A549 (cell line): Measurements from ENCODE around the gene CBX4. TPM values are rescaled to one million over a fixed set of nuclear protein-coding genes. Genes with fewer than 3 reads are reported as not detected.

Experiments used
- ATAC-seq, 2 experiments: fragments of 200-7000 bp in 1 of 2; fragments of >200 bp in 1 of 2; cut with Nextera tagmentation in 1 of 2; cut with Tn5 transposase in 1 of 2; 3 replicates each; pipeline versions ENCODE4 v1.8.0 to v1.9.1; 2018 to 2020; ENCODE audit warnings: mild to moderate bottlenecking in 1 of 2, moderate library complexity in 1 of 2
- CTCF ChIA-PET: fragments of 300-600 bp; sonication (Branson Sonifier 250); formaldehyde crosslinking; extraction: SDS; loops from one replicate; lab custom pipeline; 2021; ENCODE audit warnings: antibody characterized with exemption, inconsistent platforms; lab: Yijun Ruan, JAX
- POLR2A ChIA-PET: fragments of 350-600 bp; formaldehyde crosslinking; extraction: SDS; loops from one replicate; lab custom pipeline; 2021; ENCODE audit warnings: antibody characterized with exemption, inconsistent platforms; lab: Yijun Ruan, JAX
- DNase-seq, 2 experiments: peaks; one replicate each; pipeline versions ENCODE4 v3.0.0 to v3.0.0-alpha.2; 2011 to 2016; ENCODE audit warnings: low read depth in 1 of 2, low spot score in 1 of 2
- FAIRE-seq: peaks from 2 replicates; lab custom pipeline; 2011; peaks lifted over from hg19 to GRCh38; lab: Jason Lieb, UNC
- H3K27ac ChIP-seq, 2 experiments: fragments of >200 bp; sonication (Bioruptor Twin); formaldehyde crosslinking; 3 replicates each; pipeline ENCODE4 v1.5.1; 2016 to 2017
- H3K4me1 ChIP-seq: fragments of >200 bp; sonication (Bioruptor Twin); formaldehyde crosslinking; 3 replicates; pipeline ENCODE4 v1.6.1; 2016
- H3K4me2 ChIP-seq: fragments of >200 bp; sonication (Bioruptor Twin); formaldehyde crosslinking; 3 replicates; pipeline ENCODE4 v1.6.1; 2016
- H3K4me3 ChIP-seq: fragments of >200 bp; sonication (Bioruptor Twin); formaldehyde crosslinking; 3 replicates; pipeline ENCODE4 v1.5.1; 2016
- H3K9me3 ChIP-seq: fragments of >200 bp; sonication (Bioruptor Twin); formaldehyde crosslinking; 3 replicates; pipeline ENCODE4 v1.6.1; 2016
- ATOH8 ChIP-seq: fragments of 250-450 bp; sonication (Bioruptor Pico); IDR thresholded peaks from 2 replicates; pipeline ENCODE4 v1.5.0; 2020; ENCODE audit warnings: low read depth, mild to moderate bottlenecking, moderate library complexity
- BCL3 ChIP-seq: fragments of >200 bp; sonication (Bioruptor Twin); formaldehyde crosslinking; IDR thresholded peaks from 3 replicates; pipeline ENCODE4 v1.6.1; 2016
- BHLHE40 ChIP-seq: IDR thresholded peaks from 2 replicates; pipeline ENCODE4 v1.6.1; 2012; ENCODE audit warnings: low read depth, low read length, inconsistent platforms
- CEBPB ChIP-seq, 2 experiments: fragments of >200 bp in 1 of 2; sonication (Bioruptor Twin) in 1 of 2; formaldehyde crosslinking in 1 of 2; IDR thresholded peaks; 2 replicates each; pipeline ENCODE4 v1.6.1; 2012 to 2016
- CHD2 ChIP-seq: fragments of 150-350 bp; IDR thresholded peaks from 2 replicates; pipeline ENCODE4 v1.6.1; 2014; ENCODE audit warnings: low read length; ENCODE audit not compliant: partially characterized antibody
- EHMT2 ChIP-seq: fragments of 200-600 bp; sonication (generic); IDR thresholded peaks from 2 replicates; pipeline ENCODE4 v1.6.1; 2016; ENCODE audit warnings: antibody characterized with exemption, low read depth, mild to moderate bottlenecking, moderate library complexity
- HDAC2 ChIP-seq: fragments of 200-600 bp; sonication (generic); IDR thresholded peaks from 2 replicates; pipeline ENCODE4 v1.6.1; 2016
- HEYL ChIP-seq: fragments of 250-450 bp; sonication (Bioruptor Pico); IDR thresholded peaks from 2 replicates; pipeline ENCODE4 v1.8.0; 2021; ENCODE audit warnings: mild to moderate bottlenecking, moderate library complexity
- HOXA7 ChIP-seq: fragments of 250-450 bp; sonication (Bioruptor Pico); IDR thresholded peaks from 2 replicates; pipeline ENCODE4 v1.5.0; 2020; ENCODE audit warnings: mild to moderate bottlenecking, moderate library complexity
- HOXB13 ChIP-seq: fragments of 250-450 bp; sonication (Bioruptor Pico); IDR thresholded peaks from 2 replicates; pipeline ENCODE4 v1.5.0; 2020; ENCODE audit warnings: low read depth, mild to moderate bottlenecking, moderate library complexity
- JUNB ChIP-seq: fragments of >200 bp; sonication (Bioruptor Twin); formaldehyde crosslinking; IDR thresholded peaks from 2 replicates; pipeline ENCODE4 v1.6.1; 2016
- MAZ ChIP-seq: fragments of 150-350 bp; IDR thresholded peaks from 2 replicates; pipeline ENCODE4 v1.6.1; 2014; ENCODE audit warnings: antibody characterized with exemption, low read depth, low read length, borderline replicate concordance
- MYC ChIP-seq: IDR thresholded peaks from 2 replicates; pipeline ENCODE4 v1.6.1; 2012; ENCODE audit warnings: mild to moderate bottlenecking, inconsistent platforms, low read length, improper control_type of control experiment, borderline replicate concordance
- PHF8 ChIP-seq: fragments of 200-600 bp; sonication (generic); IDR thresholded peaks from 2 replicates; pipeline ENCODE4 v1.6.1; 2016; ENCODE audit warnings: low read depth, mild to moderate bottlenecking, antibody characterized with exemption, moderate library complexity, borderline replicate concordance
- POLR2A ChIP-seq: IDR thresholded peaks from 2 replicates; pipeline ENCODE4 v1.6.1; 2012; ENCODE audit warnings: mild to moderate bottlenecking, low read length
- RARB ChIP-seq: fragments of 250-450 bp; sonication (Bioruptor Pico); IDR thresholded peaks from 2 replicates; pipeline ENCODE4 v1.8.0; 2021; ENCODE audit warnings: mild to moderate bottlenecking, moderate library complexity
- RCOR1 ChIP-seq: fragments of 150-350 bp; IDR thresholded peaks from 2 replicates; pipeline ENCODE4 v1.6.1; 2014; ENCODE audit warnings: antibody characterized with exemption, low read length, low read depth
- REST ChIP-seq: fragments of 200-600 bp; sonication (generic); IDR thresholded peaks from 2 replicates; pipeline ENCODE4 v1.6.1; 2016; ENCODE audit warnings: antibody characterized with exemption, mild to moderate bottlenecking, moderate library complexity
- ZC3H11A ChIP-seq: fragments of 450-650 bp; IDR thresholded peaks from 2 replicates; pipeline ENCODE4 v1.6.1; 2014; ENCODE audit warnings: antibody characterized with exemption, mild to moderate bottlenecking
- ZNF302 ChIP-seq: fragments of 250-450 bp; sonication (Bioruptor Pico); IDR thresholded peaks from 2 replicates; pipeline ENCODE4 v1.9.0; 2021; ENCODE audit warnings: inconsistent platforms, mild to moderate bottlenecking, moderate library complexity
- WGBS: methylation state at CpG from one replicate; pipeline ENCODE4 v1.1.6; 2017; ENCODE audit errors: missing lambda C conversion rate; 5-methylcytosine and 5-hydroxymethylcytosine counted together
- polyA plus RNA-seq, 4 experiments: library from polyadenylated mRNA; depleted of rRNA in 3 of 4; stranded (reverse); fragments of >200 nt; fragmentation: RNase III in 1 of 4; extraction: RNeasy Plus Mini Kit Qiagen cat#74134 plus additional on column Dnase treatment in 1 of 4; gene quantifications; 2 replicates in 3 of 4; 3 replicates in 1 of 4; pipeline ENCODE4 v1.2.3, GENCODE V29; 2011 to 2017

Gene CBX4
- polyA plus RNA-seq, 2 of the 4 experiments (the other 2 are of a cell fraction): 31.0 to 34.1 TPM

GRCh38 chr17:79803997-79804855, 35.0 kb downstream of the CBX4 start:
- ATAC-seq (no peak), DNase-seq (no peak), FAIRE-seq (no peak)
- ChIA-PET CTCF (interaction anchor here (1.1 to 39.8 kb wide), 8 partner anchors 4 to 297 kb away, joined by 3 to 1281 read pairs (median 64); partner anchors contain the start of genes CBX4, CBX8 and GAA), POLR2A (interaction anchor here (0.5 kb wide), 1 partner anchor 35 kb away, joined by 3 read pairs; the partner anchor contains the start of gene CBX4)
- H3K27ac ChIP-seq: no peak overlapping the region
- no peak overlapping the region for H3K4me3 ChIP-seq
- 76% methylated on average over 75 of the region's 76 CpGs for WGBS
- no peaks in the 10 kb centered on the region for H3K9me3 ChIP-seq
- no peak overlapping the region for H3K4me2 ChIP-seq
- TF ChIP-seq BCL3 (no peak), REST (no peak), ZNF302 (CRISPR knock-in tag) (no peak), HOXB13 (CRISPR knock-in tag) (no peak), ZC3H11A (no peak), HOXA7 (no peak), HEYL (CRISPR knock-in tag) (no peak), RCOR1 (no peak), PHF8 (no peak), HDAC2 (no peak), MAZ (no peak), CEBPB (IDR thresholded peaks at IDR 0.05) (no peak), ATOH8 (CRISPR knock-in tag) (no peak), RARB (CRISPR knock-in tag) (no peak), POLR2A (no peak), CHD2 (no peak), BHLHE40 (no peak), EHMT2 (no peak), JUNB (no peak), MYC (no peak)
- H3K4me1 ChIP-seq: peaks cover 5% of the 10 kb centered on the region
